AG04449 (cell line): ENCODE results near the gene RAD9B.

Source experiments
- CTCF ChIA-PET: fragments of 350-600 bp; formaldehyde crosslinking; extraction: SDS; loops from one replicate; lab custom pipeline; 2021; ENCODE audit warnings: antibody characterized with exemption; lab: Yijun Ruan, JAX
- POLR2A ChIA-PET: fragments of 400-600, 350-600 bp; formaldehyde crosslinking; extraction: SDS; loops from one replicate; lab custom pipeline; 2020; ENCODE audit warnings: antibody characterized with exemption, inconsistent platforms; lab: Yijun Ruan, JAX
- DNase-seq: peaks from one replicate; pipeline ENCODE4 v3.0.0-alpha.2; 2010; ENCODE audit warnings: low read depth, low spot score
- H3K4me3 ChIP-seq: 2 replicates; pipeline ENCODE4 v1.5.1; 2011; ENCODE audit warnings: low read depth, mild to moderate bottlenecking, control low read depth, low read length
- CTCF ChIP-seq: IDR thresholded peaks from one replicate; pipeline ENCODE4 v1.5.1; 2011; ENCODE audit warnings: mild to moderate bottlenecking, moderate library complexity, low read length, control low read depth, inconsistent platforms; ENCODE audit not compliant: insufficient read depth; ENCODE audit errors: missing control alignments

RAD9B gene

GRCh38 chr12:110547090-110547489, 45.0 kb downstream of the RAD9B start:
- no peak for TF ChIP-seq CTCF
- DNase-seq = no peak
- POLR2A ChIA-PET = interaction anchor here (0.6 kb wide), 1 partner anchor 97 kb away, joined by 3 read pairs; the partner anchor contains the start of gene ARPC3
- no peak overlapping the region for H3K4me3 ChIP-seq
- CTCF ChIA-PET = interaction anchor here (1.1 to 9.6 kb wide), 3 partner anchors 34 to 54 kb away, joined by 3 to 161 read pairs (median 8); no protein-coding TSS in a partner anchor

DNA sequence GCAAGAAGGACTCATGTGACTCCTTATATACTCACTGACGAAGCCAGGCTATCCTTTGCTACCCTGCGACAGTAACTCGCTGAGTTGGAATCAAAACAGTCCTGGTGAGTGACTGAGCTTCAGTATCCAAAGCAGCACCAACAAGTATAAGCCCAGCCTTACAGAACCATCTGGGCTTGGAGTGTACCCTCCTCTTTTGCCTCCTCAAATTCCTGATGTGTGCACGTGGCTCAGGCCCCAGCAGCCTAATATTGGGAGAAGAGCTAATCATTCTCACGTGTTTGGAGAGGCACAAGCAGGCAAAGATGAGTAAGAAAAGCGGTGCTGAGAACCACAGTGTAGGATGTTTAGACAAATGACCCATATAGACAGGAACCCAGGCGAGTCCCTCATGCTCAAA, 46.5 kb downstream of the RAD9B start:
- ChIA-PET CTCF (interaction anchor here (0.7 to 9.6 kb wide), 15 partner anchors 9 to 848 kb away, joined by 3 to 161 read pairs (median 3); partner anchors contain the start of gene FAM216A), POLR2A (no interaction called here)
- H3K4me3 ChIP-seq = no peak overlapping the region
- no peak for TF ChIP-seq CTCF
- no peak for DNase-seq

GRCh38 chr12:110549716-110550115, 47.6 kb downstream of the RAD9B start:
- H3K4me3 ChIP-seq = no peak overlapping the region
- POLR2A ChIA-PET = no interaction called here
- TF ChIP-seq CTCF = no peak
- CTCF ChIA-PET = interaction anchor here (0.9 to 9.6 kb wide), 10 partner anchors 11 to 847 kb away, joined by 3 to 161 read pairs (median 4); no protein-coding TSS in a partner anchor
- no peak for DNase-seq

GRCh38 chr12:110550981-110551380, 48.9 kb downstream of the RAD9B start:
- ChIA-PET CTCF (interaction anchor here (1.0 to 9.6 kb wide), 16 partner anchors 7 to 75 kb away, joined by 3 to 161 read pairs (median 8); no protein-coding TSS in a partner anchor), POLR2A (no interaction called here)
- no peak for TF ChIP-seq CTCF
- no peak for DNase-seq
- no peak overlapping the region for H3K4me3 ChIP-seq
